ENCODE data around the gene NR2C2AP.
A peak's percentile ranks its signal among the peaks of the same experiment; 100 is the strongest.
"Not testable (repeated sequence)": the region's sequence is repeated elsewhere in the genome, so short reads cannot be mapped to it uniquely, and the experiment has no call there.

Gene NR2C2AP

DNA sequence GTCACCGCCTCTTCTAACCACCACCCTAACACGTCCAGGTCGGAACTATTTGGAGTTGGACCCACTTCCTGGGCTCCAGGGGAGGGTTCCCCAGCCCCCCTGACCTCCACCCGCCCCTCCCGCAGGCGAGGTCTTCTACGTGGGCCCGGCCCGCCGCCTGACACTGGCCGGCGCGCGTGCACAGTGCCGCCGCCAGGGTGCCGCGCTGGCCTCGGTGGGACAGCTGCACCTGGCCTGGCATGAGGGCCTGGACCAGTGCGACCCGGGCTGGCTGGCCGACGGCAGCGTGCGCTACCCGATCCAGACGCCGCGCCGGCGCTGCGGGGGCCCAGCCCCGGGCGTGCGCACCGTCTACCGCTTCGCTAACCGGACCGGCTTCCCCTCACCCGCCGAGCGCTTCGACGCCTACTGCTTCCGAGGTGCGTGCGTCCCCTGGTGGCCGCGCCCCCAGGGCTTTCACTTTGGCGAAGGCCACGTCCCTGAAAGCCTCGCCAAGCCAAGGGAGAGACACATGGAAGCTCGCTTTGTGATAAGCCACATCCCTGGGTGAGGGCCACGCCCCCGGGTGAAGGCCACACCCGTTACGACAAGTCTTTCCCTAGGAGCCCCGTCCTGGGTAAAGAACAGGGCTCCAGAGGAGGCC, 21.8 kb upstream of the NR2C2AP start:
- TF ChIP-seq CTCF (IDR thresholded peaks at IDR 0.05) (peak; percentile 89), ZFX (IDR thresholded peaks at IDR 0.05; ENCODE audit: borderline replicate concordance) (no peak)

DNA sequence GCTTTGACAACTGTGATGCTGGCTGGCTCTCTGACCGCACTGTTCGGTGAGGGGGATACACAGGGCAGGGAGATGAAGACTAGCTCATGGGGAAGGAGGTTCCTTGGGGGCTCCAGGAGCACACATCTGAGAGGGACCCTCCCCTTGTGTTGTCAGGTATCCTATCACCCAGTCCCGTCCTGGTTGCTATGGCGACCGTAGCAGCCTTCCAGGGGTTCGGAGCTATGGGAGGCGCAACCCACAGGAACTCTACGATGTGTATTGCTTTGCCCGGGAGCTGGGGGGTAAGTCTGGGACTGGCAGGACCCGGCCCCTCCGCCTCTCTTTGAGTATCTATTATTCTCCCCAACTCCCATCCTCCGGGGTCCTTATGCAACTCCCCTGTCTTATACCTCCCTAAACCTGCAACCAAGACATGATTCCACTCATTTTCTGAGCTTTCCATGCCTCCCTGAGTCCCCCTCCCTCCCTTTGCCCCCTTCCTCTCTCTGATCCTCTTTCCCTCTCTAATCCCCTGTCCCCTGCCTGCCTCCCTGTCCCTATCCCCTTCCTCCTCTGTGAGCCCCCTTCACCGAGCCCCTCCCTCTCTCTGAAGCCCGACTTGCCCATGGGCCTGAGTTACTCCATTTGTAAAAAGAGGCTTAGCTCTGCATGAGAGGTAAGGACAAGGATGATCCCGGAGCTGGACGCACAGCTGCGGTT, 21.1 kb upstream of the NR2C2AP start:
- TF ChIP-seq CTCF (IDR thresholded peaks at IDR 0.05) (no peak), ZFX (IDR thresholded peaks at IDR 0.05; ENCODE audit: borderline replicate concordance) (no peak)
- no peak overlapping the region for H3K27ac ChIP-seq

More for the DNA sequence above, 21.8 kb upstream of the NR2C2AP start:
- no peak overlapping the region for H3K27ac ChIP-seq

GRCh38 chr19:19223636-19224035, 20.4 kb upstream of the NR2C2AP start:
- H3K27ac ChIP-seq = no peak overlapping the region
- TF ChIP-seq ZFX (IDR thresholded peaks at IDR 0.05; ENCODE audit: borderline replicate concordance) (no peak), CTCF (IDR thresholded peaks at IDR 0.05) (no peak)

- no peak for TF ChIP-seq CTCF (IDR thresholded peaks at IDR 0.05)
- no peak for TF ChIP-seq ZFX (IDR thresholded peaks at IDR 0.05; ENCODE audit: borderline replicate concordance)
- H3K27ac ChIP-seq = no peak overlapping the region
These were observed 19.8 kb upstream of the NR2C2AP start for GRCh38 chr19:19223060-19223459.

- not testable (repeated sequence) for H3K27ac ChIP-seq
These were observed 17.8 kb upstream of the NR2C2AP start for GRCh38 chr19:19221000-19221399.

GRCh38 chr19:19218911-19219310, 15.7 kb upstream of the NR2C2AP start:
- TF ChIP-seq ZFX (IDR thresholded peaks at IDR 0.05; ENCODE audit: borderline replicate concordance) = no peak
- no peak for TF ChIP-seq CTCF (IDR thresholded peaks at IDR 0.05)
- H3K27ac ChIP-seq = no peak overlapping the region

DNA sequence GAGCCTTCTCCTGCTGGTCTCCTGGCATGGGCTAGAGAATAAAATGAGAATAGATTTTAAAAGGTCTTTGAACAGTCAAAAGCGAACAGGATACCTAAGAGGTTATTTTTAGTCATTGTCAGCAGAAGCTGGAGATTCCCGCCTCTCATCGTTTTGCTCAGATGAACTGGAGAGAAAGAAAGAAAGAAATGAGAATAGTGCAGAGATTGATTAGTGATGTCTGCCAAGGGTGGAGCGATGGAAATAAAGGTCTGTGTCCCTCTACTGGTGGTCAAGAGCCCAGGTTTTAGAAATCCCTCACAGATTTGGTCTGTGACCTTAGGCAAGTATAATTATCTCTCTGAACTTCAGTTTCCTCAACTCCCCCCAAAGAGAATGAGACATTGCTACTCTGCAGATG, 13.9 kb upstream of the NR2C2AP start:
- no peak for TF ChIP-seq ZFX (IDR thresholded peaks at IDR 0.05; ENCODE audit: borderline replicate concordance)
- TF ChIP-seq CTCF (IDR thresholded peaks at IDR 0.05) = peak; percentile 38
- H3K27ac ChIP-seq = no peak overlapping the region
